ENCODE measurements around the gene SMG6. TPM values are rescaled to one million over a fixed set of nuclear protein-coding genes. Genes with fewer than 3 reads are reported as not detected.

SMG6 gene
- total and polyA plus RNA-seq, 2 of the 13 experiments (the other 11 are each of a cell fraction or from before 2014, with no cell fraction given) = 4.6 to 14.6 TPM

DNA sequence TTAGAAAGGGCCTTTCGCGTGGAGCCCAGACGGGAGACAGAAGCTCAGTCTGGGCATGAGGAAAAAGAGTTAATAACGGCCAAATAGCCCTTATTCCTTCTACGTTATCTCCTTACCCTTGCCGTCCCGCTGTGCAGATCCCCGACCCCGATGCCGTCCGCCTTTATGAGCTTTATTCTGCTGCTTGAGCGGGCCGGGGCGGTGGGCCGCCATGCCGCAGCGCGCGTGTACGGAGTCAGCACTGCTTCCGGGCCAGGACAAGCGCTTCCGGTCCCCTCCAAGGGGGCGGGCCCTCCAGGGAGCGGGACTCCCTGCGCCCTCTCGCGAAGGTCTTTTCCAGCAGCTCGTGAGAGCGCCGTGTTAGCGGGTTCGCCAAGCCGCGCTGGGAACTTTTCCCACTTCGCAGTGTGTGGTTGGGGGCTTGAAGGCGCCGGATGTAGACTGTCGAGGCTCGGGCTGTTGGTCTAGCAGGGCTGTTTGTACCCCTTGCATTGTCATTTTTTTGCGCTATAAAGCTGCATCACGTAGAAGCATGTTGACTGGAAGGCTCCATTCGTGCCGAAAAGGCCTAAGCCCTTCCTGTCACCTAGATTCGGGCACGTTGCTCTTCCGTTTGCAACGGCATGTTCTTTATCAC, 32.7 kb upstream of the SMG6 start, which contains the start of gene TSR1 (continued):
- TF ChIP-seq, protein P1, sequence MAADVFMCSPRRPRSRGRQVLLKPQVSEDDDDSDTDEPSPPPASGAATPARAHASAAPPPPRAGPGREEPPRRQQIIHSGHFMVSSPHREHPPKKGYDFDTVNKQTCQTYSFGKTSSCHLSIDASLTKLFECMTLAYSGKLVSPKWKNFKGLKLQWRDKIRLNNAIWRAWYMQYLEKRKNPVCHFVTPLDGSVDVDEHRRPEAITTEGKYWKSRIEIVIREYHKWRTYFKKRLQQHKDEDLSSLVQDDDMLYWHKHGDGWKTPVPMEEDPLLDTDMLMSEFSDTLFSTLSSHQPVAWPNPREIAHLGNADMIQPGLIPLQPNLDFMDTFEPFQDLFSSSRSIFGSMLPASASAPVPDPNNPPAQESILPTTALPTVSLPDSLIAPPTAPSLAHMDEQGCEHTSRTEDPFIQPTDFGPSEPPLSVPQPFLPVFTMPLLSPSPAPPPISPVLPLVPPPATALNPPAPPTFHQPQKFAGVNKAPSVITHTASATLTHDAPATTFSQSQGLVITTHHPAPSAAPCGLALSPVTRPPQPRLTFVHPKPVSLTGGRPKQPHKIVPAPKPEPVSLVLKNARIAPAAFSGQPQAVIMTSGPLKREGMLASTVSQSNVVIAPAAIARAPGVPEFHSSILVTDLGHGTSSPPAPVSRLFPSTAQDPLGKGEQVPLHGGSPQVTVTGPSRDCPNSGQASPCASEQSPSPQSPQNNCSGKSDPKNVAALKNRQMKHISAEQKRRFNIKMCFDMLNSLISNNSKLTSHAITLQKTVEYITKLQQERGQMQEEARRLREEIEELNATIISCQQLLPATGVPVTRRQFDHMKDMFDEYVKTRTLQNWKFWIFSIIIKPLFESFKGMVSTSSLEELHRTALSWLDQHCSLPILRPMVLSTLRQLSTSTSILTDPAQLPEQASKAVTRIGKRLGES (CRISPR knock-in tag; IDR thresholded peaks at IDR 0.05; ENCODE audit: borderline replicate concordance) = no peak
- TF ChIP-seq, protein P2, sequence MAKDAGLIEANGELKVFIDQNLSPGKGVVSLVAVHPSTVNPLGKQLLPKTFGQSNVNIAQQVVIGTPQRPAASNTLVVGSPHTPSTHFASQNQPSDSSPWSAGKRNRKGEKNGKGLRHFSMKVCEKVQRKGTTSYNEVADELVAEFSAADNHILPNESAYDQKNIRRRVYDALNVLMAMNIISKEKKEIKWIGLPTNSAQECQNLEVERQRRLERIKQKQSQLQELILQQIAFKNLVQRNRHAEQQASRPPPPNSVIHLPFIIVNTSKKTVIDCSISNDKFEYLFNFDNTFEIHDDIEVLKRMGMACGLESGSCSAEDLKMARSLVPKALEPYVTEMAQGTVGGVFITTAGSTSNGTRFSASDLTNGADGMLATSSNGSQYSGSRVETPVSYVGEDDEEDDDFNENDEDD (CRISPR knock-in tag; IDR thresholded peaks at IDR 0.05; ENCODE audit: borderline replicate concordance) = peak; percentile 91
- TF ChIP-seq, protein P3, sequence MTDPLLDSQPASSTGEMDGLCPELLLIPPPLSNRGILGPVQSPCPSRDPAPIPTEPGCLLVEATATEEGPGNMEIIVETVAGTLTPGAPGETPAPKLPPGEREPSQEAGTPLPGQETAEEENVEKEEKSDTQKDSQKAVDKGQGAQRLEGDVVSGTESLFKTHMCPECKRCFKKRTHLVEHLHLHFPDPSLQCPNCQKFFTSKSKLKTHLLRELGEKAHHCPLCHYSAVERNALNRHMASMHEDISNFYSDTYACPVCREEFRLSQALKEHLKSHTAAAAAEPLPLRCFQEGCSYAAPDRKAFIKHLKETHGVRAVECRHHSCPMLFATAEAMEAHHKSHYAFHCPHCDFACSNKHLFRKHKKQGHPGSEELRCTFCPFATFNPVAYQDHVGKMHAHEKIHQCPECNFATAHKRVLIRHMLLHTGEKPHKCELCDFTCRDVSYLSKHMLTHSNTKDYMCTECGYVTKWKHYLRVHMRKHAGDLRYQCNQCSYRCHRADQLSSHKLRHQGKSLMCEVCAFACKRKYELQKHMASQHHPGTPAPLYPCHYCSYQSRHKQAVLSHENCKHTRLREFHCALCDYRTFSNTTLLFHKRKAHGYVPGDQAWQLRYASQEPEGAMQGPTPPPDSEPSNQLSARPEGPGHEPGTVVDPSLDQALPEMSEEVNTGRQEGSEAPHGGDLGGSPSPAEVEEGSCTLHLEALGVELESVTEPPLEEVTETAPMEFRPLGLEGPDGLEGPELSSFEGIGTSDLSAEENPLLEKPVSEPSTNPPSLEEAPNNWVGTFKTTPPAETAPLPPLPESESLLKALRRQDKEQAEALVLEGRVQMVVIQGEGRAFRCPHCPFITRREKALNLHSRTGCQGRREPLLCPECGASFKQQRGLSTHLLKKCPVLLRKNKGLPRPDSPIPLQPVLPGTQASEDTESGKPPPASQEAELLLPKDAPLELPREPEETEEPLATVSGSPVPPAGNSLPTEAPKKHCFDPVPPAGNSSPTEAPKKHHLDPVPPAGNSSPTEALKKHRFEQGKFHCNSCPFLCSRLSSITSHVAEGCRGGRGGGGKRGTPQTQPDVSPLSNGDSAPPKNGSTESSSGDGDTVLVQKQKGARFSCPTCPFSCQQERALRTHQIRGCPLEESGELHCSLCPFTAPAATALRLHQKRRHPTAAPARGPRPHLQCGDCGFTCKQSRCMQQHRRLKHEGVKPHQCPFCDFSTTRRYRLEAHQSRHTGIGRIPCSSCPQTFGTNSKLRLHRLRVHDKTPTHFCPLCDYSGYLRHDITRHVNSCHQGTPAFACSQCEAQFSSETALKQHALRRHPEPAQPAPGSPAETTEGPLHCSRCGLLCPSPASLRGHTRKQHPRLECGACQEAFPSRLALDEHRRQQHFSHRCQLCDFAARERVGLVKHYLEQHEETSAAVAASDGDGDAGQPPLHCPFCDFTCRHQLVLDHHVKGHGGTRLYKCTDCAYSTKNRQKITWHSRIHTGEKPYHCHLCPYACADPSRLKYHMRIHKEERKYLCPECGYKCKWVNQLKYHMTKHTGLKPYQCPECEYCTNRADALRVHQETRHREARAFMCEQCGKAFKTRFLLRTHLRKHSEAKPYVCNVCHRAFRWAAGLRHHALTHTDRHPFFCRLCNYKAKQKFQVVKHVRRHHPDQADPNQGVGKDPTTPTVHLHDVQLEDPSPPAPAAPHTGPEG (CRISPR knock-in tag; IDR thresholded peaks at IDR 0.05) = peak; percentile 58; the same call in 1 of the 2 replicates
- TF ChIP-seq RBFOX2 (IDR thresholded peaks at IDR 0.05; ENCODE audit: low read depth, low read length) (peak; percentile 95), ZNF546 (CRISPR knock-in tag; conservative IDR thresholded peaks at IDR 0.05) (peak; percentile 36; the same call in 1 of the 2 replicates), SIX1 (CRISPR knock-in tag; IDR thresholded peaks at IDR 0.05; ENCODE audit: borderline replicate concordance) (no peak), ZNF160 (CRISPR knock-in tag; IDR thresholded peaks at IDR 0.05) (no peak), NFE2L1 (CRISPR knock-in tag; IDR thresholded peaks at IDR 0.05; ENCODE audit: borderline replicate concordance) (peak; percentile 57; the same call in 1 of the 2 replicates), SKI (IDR thresholded peaks at IDR 0.05; ENCODE audit: partially characterized antibody) (peak; percentile 23), ZFP36L1 (CRISPR knock-in tag; IDR thresholded peaks at IDR 0.05) (peak; percentile 94), SALL2 (CRISPR knock-in tag; IDR thresholded peaks at IDR 0.05) (peak; percentile 34; the same call in 1 of the 2 replicates), ZKSCAN1 (IDR thresholded peaks at IDR 0.05; ENCODE audit: low read length) (0 out of 2 replicates have a peak, but pooled peaks have one; percentile 9), MXD4 (CRISPR knock-in tag; IDR thresholded peaks at IDR 0.05) (peak; percentile 93), ZFX (CRISPR knock-in tag; IDR thresholded peaks at IDR 0.05; ENCODE audit: low read depth) (peak; percentile 92), MED8 (CRISPR knock-in tag; IDR thresholded peaks at IDR 0.05; ENCODE audit: insufficient replicate concordance) (peak; percentile 68), HOXA5 (CRISPR knock-in tag; IDR thresholded peaks at IDR 0.05) (peak; percentile 43; the same call in 1 of the 2 replicates), KDM5A (IDR thresholded peaks at IDR 0.05; ENCODE audit: borderline replicate concordance, low read length) (peak; percentile 97)
- TF ChIP-seq, protein P4, sequence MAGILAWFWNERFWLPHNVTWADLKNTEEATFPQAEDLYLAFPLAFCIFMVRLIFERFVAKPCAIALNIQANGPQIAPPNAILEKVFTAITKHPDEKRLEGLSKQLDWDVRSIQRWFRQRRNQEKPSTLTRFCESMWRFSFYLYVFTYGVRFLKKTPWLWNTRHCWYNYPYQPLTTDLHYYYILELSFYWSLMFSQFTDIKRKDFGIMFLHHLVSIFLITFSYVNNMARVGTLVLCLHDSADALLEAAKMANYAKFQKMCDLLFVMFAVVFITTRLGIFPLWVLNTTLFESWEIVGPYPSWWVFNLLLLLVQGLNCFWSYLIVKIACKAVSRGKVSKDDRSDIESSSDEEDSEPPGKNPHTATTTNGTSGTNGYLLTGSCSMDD (CRISPR knock-in tag; IDR thresholded peaks at IDR 0.05) = peak; percentile 78

Measured in HepG2 (cell line).